ENCODE results near the gene ADGRL4.
"Not testable (repeated sequence)": the region's sequence is repeated elsewhere in the genome, so short reads cannot be mapped to it uniquely, and the experiment has no call there.

Gene ADGRL4

GRCh38 chr1:78913950-78914349, 92.6 kb downstream of the ADGRL4 start:
- DNase-seq = no peak

- no peak for DNase-seq
Measured at GRCh38 chr1:78911956-78912880, 94.3 kb downstream of the ADGRL4 start.

- DNase-seq = no peak
Measured at GRCh38 chr1:78902641-78903040, 103.9 kb downstream of the ADGRL4 start.

- no peak for DNase-seq
Measured at GRCh38 chr1:78894811-78895210, 111.7 kb downstream of the ADGRL4 start.

GRCh38 chr1:78892260-78892840, 114.2 kb downstream of the ADGRL4 start:
- DNase-seq = no peak

GRCh38 chr1:78887458-78887857, 119.1 kb downstream of the ADGRL4 start:
- no peak for DNase-seq

GRCh38 chr1:78884685-78885452, 121.7 kb downstream of the ADGRL4 start:
- no peak for DNase-seq

GRCh38 chr1:78880223-78880622, 126.3 kb downstream of the ADGRL4 start:
- no peak for DNase-seq

GRCh38 chr1:78875986-78876385, 130.5 kb downstream of the ADGRL4 start:
- DNase-seq = not testable (repeated sequence)

GRCh38 chr1:78872801-78873200, 133.7 kb downstream of the ADGRL4 start:
- DNase-seq = not testable (repeated sequence)

GRCh38 chr1:78871249-78871648, 135.3 kb downstream of the ADGRL4 start:
- DNase-seq = no peak

GRCh38 chr1:78869136-78869535, 137.4 kb downstream of the ADGRL4 start:
- DNase-seq = no peak

GRCh38 chr1:78864175-78864574, 142.4 kb downstream of the ADGRL4 start:
- no peak for DNase-seq

- no peak for DNase-seq
Measured at GRCh38 chr1:78856096-78856495, 150.4 kb downstream of the ADGRL4 start.

GRCh38 chr1:78855258-78855657, 151.3 kb downstream of the ADGRL4 start:
- no peak for DNase-seq

GRCh38 chr1:78854556-78854955, 152.0 kb downstream of the ADGRL4 start:
- DNase-seq = no peak

GRCh38 chr1:78843546-78843945, 163.0 kb downstream of the ADGRL4 start:
- DNase-seq = no peak

- no peak for DNase-seq
Measured at GRCh38 chr1:78843111-78843510, 163.4 kb downstream of the ADGRL4 start.

- peak; percentile 29 for DNase-seq
Measured at GRCh38 chr1:78840453-78841271, 165.9 kb downstream of the ADGRL4 start.

Measured in COR-L47 (cell line).